ENCODE results near the gene TSEN15.

TSEN15 gene

DNA sequence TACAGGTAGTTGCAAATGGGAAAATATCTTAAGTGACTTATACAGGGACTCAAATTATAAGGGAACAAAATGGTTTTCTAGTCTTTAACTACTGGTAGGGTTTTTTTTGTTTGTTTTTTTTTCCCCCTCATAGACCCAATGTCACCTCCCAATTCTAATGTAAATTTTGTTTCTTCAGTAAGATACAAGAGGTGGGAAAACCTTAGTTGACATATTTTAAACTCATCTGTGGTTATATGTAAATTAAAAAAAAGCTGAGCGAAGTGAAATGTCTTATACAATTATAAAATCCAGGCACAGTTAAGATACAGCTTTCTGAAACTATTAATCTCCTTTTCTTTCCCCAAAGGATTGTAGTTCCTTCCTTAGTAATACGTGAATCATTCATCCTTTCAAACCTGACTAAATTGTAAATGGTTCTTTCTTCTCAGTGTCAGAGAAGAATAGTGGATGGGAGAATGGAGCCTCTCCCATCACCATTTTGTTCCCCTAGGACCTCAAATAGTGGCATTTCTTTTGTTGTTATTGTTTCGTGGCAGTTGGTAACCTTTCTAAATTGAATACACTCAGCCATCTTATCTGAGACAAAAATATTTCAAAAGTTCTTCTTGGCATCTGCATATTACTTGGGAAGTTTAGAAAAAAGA, 11.2 kb downstream of the TSEN15 start:
- no peak for DNase-seq (ENCODE audit: low read depth)
- no peak overlapping the region for H3K4me3 ChIP-seq (ENCODE audit: low read length)
- TF ChIP-seq, protein P1, sequence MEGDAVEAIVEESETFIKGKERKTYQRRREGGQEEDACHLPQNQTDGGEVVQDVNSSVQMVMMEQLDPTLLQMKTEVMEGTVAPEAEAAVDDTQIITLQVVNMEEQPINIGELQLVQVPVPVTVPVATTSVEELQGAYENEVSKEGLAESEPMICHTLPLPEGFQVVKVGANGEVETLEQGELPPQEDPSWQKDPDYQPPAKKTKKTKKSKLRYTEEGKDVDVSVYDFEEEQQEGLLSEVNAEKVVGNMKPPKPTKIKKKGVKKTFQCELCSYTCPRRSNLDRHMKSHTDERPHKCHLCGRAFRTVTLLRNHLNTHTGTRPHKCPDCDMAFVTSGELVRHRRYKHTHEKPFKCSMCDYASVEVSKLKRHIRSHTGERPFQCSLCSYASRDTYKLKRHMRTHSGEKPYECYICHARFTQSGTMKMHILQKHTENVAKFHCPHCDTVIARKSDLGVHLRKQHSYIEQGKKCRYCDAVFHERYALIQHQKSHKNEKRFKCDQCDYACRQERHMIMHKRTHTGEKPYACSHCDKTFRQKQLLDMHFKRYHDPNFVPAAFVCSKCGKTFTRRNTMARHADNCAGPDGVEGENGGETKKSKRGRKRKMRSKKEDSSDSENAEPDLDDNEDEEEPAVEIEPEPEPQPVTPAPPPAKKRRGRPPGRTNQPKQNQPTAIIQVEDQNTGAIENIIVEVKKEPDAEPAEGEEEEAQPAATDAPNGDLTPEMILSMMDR (conservative IDR thresholded peaks at IDR 0.05; ENCODE audit: low read length): no peak

DNA sequence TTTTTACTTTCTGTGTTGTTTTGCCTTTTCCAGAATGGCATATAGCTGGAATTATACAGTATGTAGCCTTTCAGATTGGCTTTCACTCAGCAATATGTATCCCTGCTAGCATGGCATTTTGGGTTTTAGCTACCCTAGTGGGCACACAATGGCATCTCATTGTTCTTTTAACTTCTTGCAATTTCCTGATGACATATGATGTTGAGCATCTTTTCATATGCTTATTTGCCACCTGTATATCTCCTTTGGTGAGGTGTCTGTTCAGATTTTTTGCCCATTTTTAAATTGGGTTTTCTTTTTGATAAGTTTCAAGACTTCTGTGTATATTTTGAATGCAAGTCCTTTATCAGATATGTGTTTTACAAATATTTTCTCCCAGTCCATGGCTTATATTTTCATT, 14.0 kb downstream of the TSEN15 start:
- TF ChIP-seq, protein P1 (conservative IDR thresholded peaks at IDR 0.05; ENCODE audit: low read length): no peak
- no peak for DNase-seq (ENCODE audit: low read depth)
- no peak overlapping the region for H3K4me3 ChIP-seq (ENCODE audit: low read length)

- DNase-seq (ENCODE audit: low read depth): no peak
- no peak overlapping the region for H3K4me3 ChIP-seq (ENCODE audit: low read length)
- TF ChIP-seq, protein P1 (conservative IDR thresholded peaks at IDR 0.05; ENCODE audit: low read length): no peak
These were observed 16.8 kb downstream of the TSEN15 start for GRCh38 chr1:184068354-184068753.

GRCh38 chr1:184069675-184070074, 18.1 kb downstream of the TSEN15 start:
- peak; percentile 39 for DNase-seq (ENCODE audit: low read depth)
- TF ChIP-seq, protein P1 (conservative IDR thresholded peaks at IDR 0.05; ENCODE audit: low read length): no peak
- no peak overlapping the region for H3K4me3 ChIP-seq (ENCODE audit: low read length)

- TF ChIP-seq, protein P1 (conservative IDR thresholded peaks at IDR 0.05; ENCODE audit: low read length): no peak
- peak; percentile 4 for DNase-seq (ENCODE audit: low read depth)
- H3K4me3 ChIP-seq (ENCODE audit: low read length): no peak overlapping the region
These were observed 20.8 kb downstream of the TSEN15 start for GRCh38 chr1:184072376-184072775.

DNA sequence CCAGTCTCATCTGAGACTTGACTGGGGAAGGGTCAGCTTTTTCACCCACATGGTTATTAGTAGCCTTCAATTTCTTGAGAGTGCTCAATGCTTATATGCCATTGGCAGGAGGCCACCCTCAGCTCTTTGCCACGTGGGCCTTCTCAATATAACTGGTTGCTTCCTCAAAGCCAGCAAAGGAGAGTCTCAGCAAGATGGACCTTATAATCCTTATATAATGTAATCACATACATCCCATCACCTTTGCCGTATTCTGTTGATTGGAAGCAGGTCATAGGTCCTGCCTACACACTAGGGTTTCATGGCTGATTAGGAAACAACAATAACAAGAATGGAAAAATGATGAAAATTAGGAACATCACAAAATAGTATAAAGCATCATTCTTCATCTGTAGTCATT, 22.9 kb downstream of the TSEN15 start:
- TF ChIP-seq, protein P1 (conservative IDR thresholded peaks at IDR 0.05; ENCODE audit: low read length): no peak
- no peak for DNase-seq (ENCODE audit: low read depth)
- no peak overlapping the region for H3K4me3 ChIP-seq (ENCODE audit: low read length)
